PC-3 (cell line): ENCODE measurements around the gene KBTBD12. TPM values are rescaled to one million over a fixed set of nuclear protein-coding genes. Genes with fewer than 3 reads are reported as not detected.

Experiments used
- ATAC-seq: fragments of 200-7000 bp; cut with Tn5 transposase; 2 replicates; pipeline ENCODE4 v1.9.1; 2020; ENCODE audit warnings: mild to moderate bottlenecking, moderate library complexity
- BruUV-seq: library from RNA; stranded (reverse); fragments of 400-500 nt; replicated peaks from 2 replicates; lab custom pipeline; 2021; lab: Mats Ljungman, UMichigan
- CTCF ChIA-PET: fragments of 300-600 bp; sonication (Branson Sonifier 250); formaldehyde crosslinking; loops from one replicate; lab custom pipeline; 2022; ENCODE audit warnings: antibody characterized with exemption; lab: Charles Lee
- POLR2A ChIA-PET: fragments of 300-600 bp; sonication (Branson Sonifier 250); formaldehyde crosslinking; loops from one replicate; lab custom pipeline; 2022; ENCODE audit warnings: antibody characterized with exemption; ENCODE audit not compliant: unreplicated experiment; lab: Charles Lee
- DNase-seq: peaks from one replicate; pipeline ENCODE4 v3.0.0-alpha.2; 2015
- H2AFZ ChIP-seq: fragments of 300-600 bp; sonication (generic); 2 replicates; pipeline ENCODE4 v1.6.0; 2016; ENCODE audit warnings: antibody characterized with exemption, low read length
- H3F3A ChIP-seq: fragments of 300-600 bp; sonication (generic); one replicate; pipeline ENCODE4 v1.6.0; 2017; ENCODE audit warnings: antibody characterized with exemption, low read length, control low read depth, mild to moderate bottlenecking; ENCODE audit not compliant: unreplicated experiment
- H3K27ac ChIP-seq: fragments of 300-600 bp; sonication (generic); 2 replicates; pipeline ENCODE4 v1.5.1; 2016; ENCODE audit warnings: mild to moderate bottlenecking, low read length
- H3K27me3 ChIP-seq: fragments of 300-600 bp; sonication (generic); 2 replicates; pipeline ENCODE4 v1.6.1; 2016; ENCODE audit warnings: low read length, mixed read lengths
- H3K36me3 ChIP-seq: fragments of 300-600 bp; sonication (generic); 2 replicates; pipeline ENCODE4 v1.6.1; 2016; ENCODE audit warnings: low read depth, mixed run types, low read length, mixed read lengths
- H3K4me1 ChIP-seq: fragments of 300-600 bp; sonication (generic); 2 replicates; pipeline ENCODE4 v1.5.1; 2016; ENCODE audit warnings: low read length; ENCODE audit not compliant: insufficient read depth
- H3K4me2 ChIP-seq: fragments of 300-600 bp; sonication (generic); 2 replicates; pipeline ENCODE4 v1.6.0; 2016; ENCODE audit warnings: low read length
- H3K4me3 ChIP-seq: fragments of 300-600 bp; sonication (generic); 2 replicates; pipeline ENCODE4 v1.5.1; 2016; ENCODE audit warnings: mild to moderate bottlenecking, low read length, mixed read lengths
- H3K79me2 ChIP-seq: fragments of 300-600 bp; sonication (generic); 2 replicates; pipeline ENCODE4 v1.6.1; 2017; ENCODE audit warnings: low read length, mixed read lengths
- H3K9ac ChIP-seq: fragments of 300-600 bp; sonication (generic); 2 replicates; pipeline ENCODE4 v1.6.0; 2016; ENCODE audit warnings: mild to moderate bottlenecking, low read length
- H3K9me2 ChIP-seq: fragments of 300-600 bp; sonication (generic); replicated peaks from 2 replicates; pipeline ENCODE4 v1.6.1; 2016; ENCODE audit warnings: mixed run types, low read length, mixed read lengths
- H3K9me3 ChIP-seq: fragments of 300-600 bp; sonication (generic); 2 replicates; pipeline ENCODE4 v1.6.1; 2016; ENCODE audit warnings: low read length, mixed read lengths
- H4K20me1 ChIP-seq: fragments of 300-600 bp; sonication (generic); 2 replicates; pipeline ENCODE4 v1.6.1; 2016; ENCODE audit warnings: low read length, mixed read lengths
- EZH2 ChIP-seq: fragments of 300-600 bp; sonication (generic); IDR thresholded peaks from one replicate; pipeline ENCODE4 v1.6.1; 2017; ENCODE audit warnings: antibody characterized with exemption, mild to moderate bottlenecking, low read length; ENCODE audit not compliant: unreplicated experiment
- EZH2phosphoT487 ChIP-seq: fragments of 300-600 bp; sonication (generic); IDR thresholded peaks from 2 replicates; pipeline ENCODE4 v1.6.1; 2018; ENCODE audit warnings: mild to moderate bottlenecking, antibody characterized with exemption, low read length, borderline replicate concordance
- intact Hi-C: fragments of 100-400 bp; cut with micrococcal nuclease; formaldehyde crosslinking; loops from 2 replicates; pipeline ENCODE4 v1.9.0; 2023
- total RNA-seq: library from RNA; depleted of rRNA; stranded (reverse); fragments of >200 nt; gene quantifications from 2 replicates; pipeline ENCODE4 v1.2.3, GENCODE V29; 2014
- TF ChIP-seq, protein P1 (sequence below): fragments of 300-600 bp; sonication (generic); conservative IDR thresholded peaks from 2 replicates; pipeline ENCODE4 v1.5.1; 2017; ENCODE audit warnings: antibody characterized with exemption, low read depth, mild to moderate bottlenecking, low read length

The KBTBD12 gene
- total RNA-seq, 1 experiment from 2014 or later: not detected

GRCh38 chr3:128004661-128005060, 89.6 kb downstream of the KBTBD12 start:
- H3K27me3 ChIP-seq: no peaks in the 10 kb centered on the region
- no peak overlapping the region for H3K4me3 ChIP-seq
- intact Hi-C loops: no loop called here
- no peak for DNase-seq
- ChIA-PET CTCF (no interaction called here), POLR2A (no interaction called here)
- TF ChIP-seq EZH2phosphoT487 (no peak), EZH2 (no peak)
- TF ChIP-seq, protein P1, sequence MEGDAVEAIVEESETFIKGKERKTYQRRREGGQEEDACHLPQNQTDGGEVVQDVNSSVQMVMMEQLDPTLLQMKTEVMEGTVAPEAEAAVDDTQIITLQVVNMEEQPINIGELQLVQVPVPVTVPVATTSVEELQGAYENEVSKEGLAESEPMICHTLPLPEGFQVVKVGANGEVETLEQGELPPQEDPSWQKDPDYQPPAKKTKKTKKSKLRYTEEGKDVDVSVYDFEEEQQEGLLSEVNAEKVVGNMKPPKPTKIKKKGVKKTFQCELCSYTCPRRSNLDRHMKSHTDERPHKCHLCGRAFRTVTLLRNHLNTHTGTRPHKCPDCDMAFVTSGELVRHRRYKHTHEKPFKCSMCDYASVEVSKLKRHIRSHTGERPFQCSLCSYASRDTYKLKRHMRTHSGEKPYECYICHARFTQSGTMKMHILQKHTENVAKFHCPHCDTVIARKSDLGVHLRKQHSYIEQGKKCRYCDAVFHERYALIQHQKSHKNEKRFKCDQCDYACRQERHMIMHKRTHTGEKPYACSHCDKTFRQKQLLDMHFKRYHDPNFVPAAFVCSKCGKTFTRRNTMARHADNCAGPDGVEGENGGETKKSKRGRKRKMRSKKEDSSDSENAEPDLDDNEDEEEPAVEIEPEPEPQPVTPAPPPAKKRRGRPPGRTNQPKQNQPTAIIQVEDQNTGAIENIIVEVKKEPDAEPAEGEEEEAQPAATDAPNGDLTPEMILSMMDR: no peak
- no peaks in the 10 kb centered on the region for H4K20me1 ChIP-seq
- H3K4me1 ChIP-seq: no peaks in the 10 kb centered on the region
- no peaks in the 10 kb centered on the region for H3K9me3 ChIP-seq
- no peak overlapping the region for H3K9ac ChIP-seq
- H2AFZ ChIP-seq: no peak overlapping the region
- H3K9me2 ChIP-seq: no peaks in the 10 kb centered on the region
- no peaks in the 10 kb centered on the region for H3K36me3 ChIP-seq
- H3K27ac ChIP-seq: no peak overlapping the region
- no peaks in the 10 kb centered on the region for H3K79me2 ChIP-seq
- no peaks in the 10 kb centered on the region for H3F3A ChIP-seq
- BruUV-seq: no TSS peak
- ATAC-seq: no peak
- no peak overlapping the region for H3K4me2 ChIP-seq

DNA sequence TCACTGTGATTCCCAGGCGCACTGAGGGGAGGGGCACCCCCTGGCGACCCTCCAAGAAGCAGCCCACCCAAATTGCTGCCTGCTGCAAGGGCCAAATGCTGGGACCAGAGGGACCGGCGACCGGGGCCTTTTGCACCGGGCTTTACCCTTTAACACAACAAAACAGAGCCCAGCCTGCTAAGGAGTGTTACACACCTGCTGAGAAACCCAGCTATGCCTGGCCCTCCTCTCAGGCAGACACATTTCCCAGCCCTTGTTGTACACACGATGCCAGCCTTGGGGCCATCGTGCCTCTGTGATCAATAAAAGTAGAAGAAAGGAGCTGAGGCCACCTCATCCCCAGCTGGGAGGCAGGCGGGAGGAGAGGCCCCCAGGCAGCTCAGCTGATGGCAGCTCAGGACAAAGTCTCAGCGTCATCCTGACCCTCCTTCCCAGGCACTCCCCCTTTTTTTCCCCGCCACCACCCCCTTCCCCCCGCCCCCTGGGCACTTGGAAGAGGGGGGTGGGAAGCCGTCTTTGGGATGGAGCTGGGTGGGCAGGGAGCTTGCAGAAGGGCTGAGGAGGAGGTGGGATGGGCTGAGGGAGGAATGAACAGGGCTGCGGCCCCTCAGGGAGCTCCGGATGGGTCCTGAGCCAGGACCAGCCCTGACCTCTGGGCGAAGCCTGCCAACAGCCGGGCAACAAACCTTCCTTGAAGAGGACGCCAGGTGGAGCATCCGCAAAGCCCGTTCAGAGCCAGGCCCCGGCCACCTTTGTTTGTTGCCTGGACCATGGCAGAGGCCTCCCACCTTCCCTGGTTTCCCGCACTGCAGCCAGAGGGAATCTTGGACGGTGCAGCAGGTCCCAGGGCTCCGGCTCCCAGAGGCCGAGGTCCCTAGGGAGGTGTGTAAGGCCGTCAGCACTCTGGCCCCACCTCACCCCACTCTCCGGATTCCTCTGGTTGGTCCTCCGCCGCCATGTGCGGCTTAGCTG, 91.3 kb downstream of the KBTBD12 start:
- Histone ChIP-seq H4K20me1 (no peaks in the 10 kb centered on the region), H3K36me3 (no peaks in the 10 kb centered on the region), H3K9me3 (no peaks in the 10 kb centered on the region), H3K27me3 (no peaks in the 10 kb centered on the region), H3F3A (no peaks in the 10 kb centered on the region), H3K27ac (no peak overlapping the region), H3K9me2 (no peaks in the 10 kb centered on the region), H3K79me2 (no peaks in the 10 kb centered on the region), H2AFZ (no peak overlapping the region), H3K4me3 (no peak overlapping the region), H3K9ac (no peak overlapping the region), H3K4me2 (no peak overlapping the region), H3K4me1 (peaks cover 1% of the 10 kb centered on the region)
- POLR2A ChIA-PET: interaction anchor here (0.6 kb wide), 1 partner anchor 363 kb away, joined by 9 read pairs; no protein-coding TSS in a partner anchor
- no peak for DNase-seq
- CTCF ChIA-PET: interaction anchor here (0.6 kb wide), 1 partner anchor 295 kb away, joined by 3 read pairs; no protein-coding TSS in a partner anchor
- intact Hi-C loops: no loop called here
- BruUV-seq: no TSS peak
- TF ChIP-seq EZH2 (no peak), EZH2phosphoT487 (no peak)
- TF ChIP-seq, protein P1: no peak
- ATAC-seq: no peak

GRCh38 chr3:128007033-128007424, 92.0 kb downstream of the KBTBD12 start:
- Histone ChIP-seq H3K9me3 (no peaks in the 10 kb centered on the region), H3K9ac (no peak overlapping the region), H3K27me3 (no peaks in the 10 kb centered on the region), H3K79me2 (no peaks in the 10 kb centered on the region), H3F3A (no peaks in the 10 kb centered on the region), H4K20me1 (no peaks in the 10 kb centered on the region), H3K36me3 (no peaks in the 10 kb centered on the region), H3K27ac (no peak overlapping the region), H3K4me2 (no peak overlapping the region), H3K9me2 (no peaks in the 10 kb centered on the region), H3K4me1 (peaks cover 4% of the 10 kb centered on the region), H2AFZ (no peak overlapping the region), H3K4me3 (no peak overlapping the region)
- BruUV-seq: no TSS peak
- intact Hi-C loops: no loop called here
- TF ChIP-seq EZH2phosphoT487: no peak
- TF ChIP-seq, protein P1: no peak
- no peak for TF ChIP-seq EZH2
- POLR2A ChIA-PET: interaction anchor here (0.6 kb wide), 1 partner anchor 364 kb away, joined by 9 read pairs; no protein-coding TSS in a partner anchor
- ATAC-seq (no peak), DNase-seq (no peak)
- CTCF ChIA-PET: no interaction called here
